Keratinocyte (primary cell): ENCODE data around the gene UBE2L6. TPM values are rescaled to one million over a fixed set of nuclear protein-coding genes. Genes with fewer than 3 reads are reported as not detected.

ENCODE experiments used
- DNase-seq: peaks from one replicate; pipeline ENCODE4 v3.0.0-alpha.2; 2011; ENCODE audit warnings: low read depth, missing footprints, low spot score
- FAIRE-seq: peaks from 2 replicates; lab custom pipeline; 2011; peaks lifted over from hg19 to GRCh38; lab: Jason Lieb, UNC
- H2AFZ ChIP-seq: 2 replicates; pipeline ENCODE4 v1.6.0; 2012; ENCODE audit warnings: low read length, control low read depth, inconsistent platforms; ENCODE audit not compliant: control insufficient read depth
- H3K27ac ChIP-seq: 2 replicates; pipeline ENCODE4 v1.5.1; 2011; ENCODE audit warnings: low read length; ENCODE audit not compliant: control insufficient read depth, insufficient read depth
- H3K27me3 ChIP-seq: 3 replicates; pipeline ENCODE4 v1.6.0; 2011; ENCODE audit warnings: low read length; ENCODE audit not compliant: control insufficient read depth, insufficient read depth; ENCODE audit errors: extremely low read depth
- H3K36me3 ChIP-seq, 2 experiments: 2 replicates in 1 of 2; 3 replicates in 1 of 2; pipeline ENCODE4 v1.5.1; 2011; ENCODE audit warnings: low read length in 2 of 2, mild to moderate bottlenecking in 1 of 2; ENCODE audit not compliant: control insufficient read depth in 2 of 2, insufficient read depth in 2 of 2; ENCODE audit errors: extremely low read depth in 1 of 2
- H3K4me1 ChIP-seq: 3 replicates; pipeline ENCODE4 v1.5.1; 2011; ENCODE audit warnings: low read length; ENCODE audit not compliant: control insufficient read depth, insufficient read depth; ENCODE audit errors: extremely low read depth
- H3K4me2 ChIP-seq: 3 replicates; pipeline ENCODE4 v1.6.0; 2011; ENCODE audit warnings: low read depth, low read length; ENCODE audit not compliant: control insufficient read depth, insufficient read depth; ENCODE audit errors: extremely low read depth
- H3K4me3 ChIP-seq, 3 experiments: fragments of 200-600 bp in 1 of 3; sonication (generic) in 1 of 3; 2 replicates in 2 of 3; 3 replicates in 1 of 3; pipeline ENCODE4 v1.5.1; 2011 to 2016; ENCODE audit warnings: low read length in 3 of 3, mild to moderate bottlenecking in 3 of 3, control low read depth in 2 of 3, inconsistent platforms in 1 of 3, low read depth in 1 of 3, mixed read lengths in 1 of 3, mixed run types in 1 of 3, moderate library complexity in 1 of 3; ENCODE audit not compliant: control insufficient read depth in 2 of 3, insufficient read depth in 2 of 3; ENCODE audit errors: extremely low read depth in 1 of 3
- H3K79me2 ChIP-seq: 2 replicates; pipeline ENCODE4 v1.6.0; 2012; ENCODE audit warnings: low read length; ENCODE audit not compliant: control insufficient read depth, insufficient read depth
- H3K9ac ChIP-seq: 3 replicates; pipeline ENCODE4 v1.6.0; 2011; ENCODE audit warnings: low read length; ENCODE audit not compliant: control insufficient read depth, insufficient read depth; ENCODE audit errors: extremely low read depth
- H3K9me1 ChIP-seq: 3 replicates; pipeline ENCODE4 v1.6.0; 2011; ENCODE audit warnings: low read length; ENCODE audit not compliant: control insufficient read depth, insufficient read depth; ENCODE audit errors: extremely low read depth
- H3K9me3 ChIP-seq: 2 replicates; pipeline ENCODE4 v1.5.1; 2012; ENCODE audit warnings: low read depth, low read length; ENCODE audit not compliant: control insufficient read depth
- H4K20me1 ChIP-seq: 3 replicates; pipeline ENCODE4 v1.6.0; 2011; ENCODE audit warnings: low read length; ENCODE audit not compliant: control insufficient read depth, insufficient read depth; ENCODE audit errors: extremely low read depth
- CTCF ChIP-seq, 3 experiments: IDR thresholded peaks in 1 of 3; conservative IDR thresholded peaks in 1 of 3; optimal IDR thresholded peaks in 1 of 3; 2 replicates in 2 of 3; 3 replicates in 1 of 3; pipeline versions ENCODE3 to v1.5.1; 2011; ENCODE audit warnings: low read length in 3 of 3, mild to moderate bottlenecking in 3 of 3, moderate library complexity in 2 of 3, control low read depth in 1 of 3, inconsistent platforms in 1 of 3; ENCODE audit not compliant: insufficient read depth in 2 of 3; ENCODE audit errors: extremely low read depth in 1 of 3
- EZH2 ChIP-seq: IDR thresholded peaks from one replicate; pipeline ENCODE4 v1.6.1; 2012; ENCODE audit warnings: inconsistent platforms, mild to moderate bottlenecking, low read length, moderate library complexity
- dilution Hi-C: fragments of 300-500 bp; cut with MboI; formaldehyde crosslinking; loops from one replicate; pipeline ENCODE4 v1.7.0; 2020; ENCODE audit warnings: low sequenced_read_pairs; ENCODE audit not compliant: extremely low pct_ligation_motif_present
- polyA plus RNA-seq, 5 experiments: library from polyadenylated mRNA; depleted of rRNA in 3 of 5; stranded (reverse) in 3 of 5; stranded (forward) in 1 of 5; unstranded in 1 of 5; fragments of >200 nt; gene quantifications; 1 replicate in 1 of 5; 2 replicates in 3 of 5; 3 replicates in 1 of 5; pipeline versions ENCODE4 v1.2.1 to v1.2.3, GENCODE V29; 2011 to 2012; ENCODE audit warnings: missing spikeins in 2 of 5, low read depth in 1 of 5, low replicate concordance in 1 of 5

Gene UBE2L6
- polyA plus RNA-seq, 1 donor (not counting 4 experiments of a cell fraction or from before 2014, with no cell fraction given): 56.6 TPM

DNA sequence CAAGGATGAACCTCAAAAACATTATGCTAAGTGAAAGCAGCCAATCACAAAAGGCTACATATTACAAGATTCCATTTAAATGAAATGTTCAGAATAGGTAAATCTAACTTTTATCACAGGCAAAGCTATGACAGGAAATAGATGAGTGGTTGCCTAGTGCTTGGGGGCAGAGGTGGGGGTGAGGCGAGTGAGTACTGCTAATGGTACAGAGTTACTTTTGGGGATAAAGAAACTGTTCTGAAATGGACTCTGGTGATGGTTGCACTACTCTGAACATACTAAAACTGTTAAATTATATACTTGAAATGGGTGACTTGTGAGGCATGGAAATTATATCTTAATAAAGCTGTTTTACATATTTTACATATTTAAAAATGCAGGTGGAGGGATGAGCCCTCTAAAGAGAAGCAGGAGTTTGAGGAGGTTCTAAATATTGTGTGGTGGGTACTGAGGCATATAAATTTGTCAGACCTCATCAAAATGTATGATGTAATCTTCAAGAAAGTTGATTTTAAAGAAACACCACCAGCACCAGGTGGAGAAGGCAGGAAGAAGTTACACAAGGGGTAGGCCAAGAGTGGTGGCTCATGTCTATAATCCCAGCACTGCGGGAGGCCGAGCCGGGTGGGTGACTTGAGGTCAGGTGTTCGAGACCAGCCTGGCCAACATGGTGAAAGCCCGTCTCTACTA, 55.6 kb downstream of the UBE2L6 start:
- Histone ChIP-seq H3K27ac (no peak overlapping the region), H3K9me1 (no peaks in the 10 kb centered on the region), H3K27me3 (peaks cover 23% of the 10 kb centered on the region), H3K9me3 (no peaks in the 10 kb centered on the region), H2AFZ (no peak overlapping the region), H3K79me2 (no peaks in the 10 kb centered on the region), H3K4me1 (peaks cover 4% of the 10 kb centered on the region), H3K9ac (no peak overlapping the region), H3K4me3 (no peak overlapping the region), H3K4me2 (no peak overlapping the region), H3K36me3 (no peaks in the 10 kb centered on the region), H4K20me1 (no peaks in the 10 kb centered on the region)
- FAIRE-seq (no peak), DNase-seq (no peak)
- dilution Hi-C loops: no loop called here
- TF ChIP-seq EZH2 (no peak), CTCF (optimal IDR thresholded peaks at IDR 0.05 in 1 of 3, IDR thresholded peaks at IDR 0.05 in 1 of 3, conservative IDR thresholded peaks at IDR 0.05 in 1 of 3; ENCODE audit: extremely low read depth in 1 of 3, insufficient read depth in 2 of 3, low read length in 3 of 3) (no peak)

DNA sequence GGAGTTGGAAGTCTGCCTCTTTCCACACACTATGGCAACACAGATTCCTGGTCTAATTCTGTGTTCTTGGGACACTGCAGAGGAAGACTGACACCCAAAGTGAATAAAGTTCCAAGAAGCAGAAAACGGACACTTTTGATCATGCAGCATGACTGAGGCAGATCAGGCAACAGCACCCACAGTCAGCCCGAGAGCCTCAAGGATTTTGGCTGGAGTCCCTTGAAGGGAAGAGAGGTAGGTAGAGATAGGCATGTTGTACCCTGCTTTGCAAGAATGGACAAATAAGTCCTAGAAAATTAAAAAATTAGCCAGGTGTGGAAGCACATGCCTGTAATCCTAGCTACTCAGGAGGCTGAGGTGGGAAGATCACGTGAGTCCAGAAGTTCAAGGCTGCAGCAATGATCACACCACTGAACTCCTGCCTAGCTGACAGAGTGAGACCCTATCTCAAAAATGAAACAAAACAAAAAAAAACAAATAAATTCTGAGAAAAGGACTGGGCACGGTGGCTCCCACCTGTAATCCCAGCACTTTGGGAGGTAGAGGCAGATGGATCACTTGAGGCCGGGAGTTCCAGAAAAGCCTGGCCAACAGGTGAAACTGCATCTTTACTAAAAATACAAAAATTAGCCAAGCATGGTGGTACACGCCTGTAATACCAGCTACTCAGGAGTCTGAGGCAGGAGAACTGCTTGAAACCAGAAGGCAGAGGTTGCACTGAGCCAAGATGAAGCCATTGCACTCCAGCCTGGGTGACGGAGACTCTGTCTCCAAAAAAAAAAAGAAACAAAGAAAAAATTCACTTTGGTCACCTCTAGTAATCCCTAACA, 58.9 kb downstream of the UBE2L6 start:
- no peaks in the 10 kb centered on the region for H3K36me3 ChIP-seq
- no peak for DNase-seq

More for the DNA sequence above, 58.9 kb downstream of the UBE2L6 start:
- no peaks in the 10 kb centered on the region for H3K79me2 ChIP-seq
- no peak overlapping the region for H3K9ac ChIP-seq
- H3K27ac ChIP-seq: no peak overlapping the region
- no peak for TF ChIP-seq EZH2
- no peak overlapping the region for H3K4me3 ChIP-seq
- no peak for FAIRE-seq
- dilution Hi-C loops: no loop called here
- peaks cover under 1% of the 10 kb centered on the region for H3K27me3 ChIP-seq
- H2AFZ ChIP-seq: no peak overlapping the region
- no peaks in the 10 kb centered on the region for H3K9me3 ChIP-seq
- no peaks in the 10 kb centered on the region for H4K20me1 ChIP-seq
- no peak overlapping the region for H3K4me2 ChIP-seq
- no peaks in the 10 kb centered on the region for H3K9me1 ChIP-seq
- no peaks in the 10 kb centered on the region for H3K4me1 ChIP-seq
